RWPE2 (cell line): Measurements from ENCODE around the gene PEPD.

ENCODE experiments used
- ATAC-seq: fragments of 200-7000 bp; cut with Tn5 transposase; 3 replicates; pipeline ENCODE4 v1.9.1; 2021; ENCODE audit warnings: low read depth
- DNase-seq: peaks from one replicate; pipeline ENCODE4 v3.0.0-alpha.2; 2020; ENCODE audit warnings: low spot score
- H3K27ac ChIP-seq: fragments of 450-650 bp; 2 replicates; pipeline ENCODE4 v1.5.1; 2017; ENCODE audit warnings: mild to moderate bottlenecking; ENCODE audit not compliant: poor library complexity, severe bottlenecking
- H3K27me3 ChIP-seq: fragments of 250-450 bp; sonication (Bioruptor Pico); 2 replicates; pipeline ENCODE4 v1.5.1; 2021; ENCODE audit warnings: mild to moderate bottlenecking, moderate library complexity; ENCODE audit not compliant: insufficient read depth, poor library complexity, severe bottlenecking
- H3K36me3 ChIP-seq: fragments of 250-450 bp; sonication (Bioruptor Pico); 2 replicates; pipeline ENCODE4 v1.5.1; 2020; ENCODE audit warnings: low read depth, mild to moderate bottlenecking, moderate library complexity
- H3K4me1 ChIP-seq: fragments of 250-450 bp; sonication (Bioruptor Pico); 2 replicates; pipeline ENCODE4 v1.5.1; 2021; ENCODE audit warnings: mild to moderate bottlenecking, moderate library complexity; ENCODE audit not compliant: insufficient read depth, poor library complexity, severe bottlenecking
- H3K4me3 ChIP-seq: fragments of 250-450 bp; sonication (Bioruptor Pico); 2 replicates; pipeline ENCODE4 v1.5.1; 2021; ENCODE audit warnings: mild to moderate bottlenecking, moderate library complexity; ENCODE audit not compliant: severe bottlenecking
- H3K9me3 ChIP-seq: fragments of 250-450 bp; sonication (Bioruptor Pico); 2 replicates; pipeline ENCODE4 v1.5.1; 2021; ENCODE audit warnings: mild to moderate bottlenecking, moderate library complexity; ENCODE audit not compliant: severe bottlenecking
- CTCF ChIP-seq: fragments of 450-650 bp; IDR thresholded peaks from one replicate; pipeline ENCODE4 v1.5.1; 2017; ENCODE audit warnings: mild to moderate bottlenecking, moderate library complexity; ENCODE audit not compliant: poor library complexity, severe bottlenecking

PEPD gene

GRCh38 chr19:33358408-33358807, 163.2 kb downstream of the PEPD start:
- TF ChIP-seq CTCF = no peak
- no peak for DNase-seq
- no peaks in the 10 kb centered on the region for H3K36me3 ChIP-seq
- no peak overlapping the region for H3K27ac ChIP-seq
- H3K9me3 ChIP-seq = no peaks in the 10 kb centered on the region
- 0 out of 3 replicates have a peak, but pooled peaks have one; percentile 52 for ATAC-seq
- peaks cover 8% of the 10 kb centered on the region for H3K4me1 ChIP-seq
- no peak overlapping the region for H3K4me3 ChIP-seq
- H3K27me3 ChIP-seq = no peaks in the 10 kb centered on the region

GRCh38 chr19:33357556-33357955, 164.0 kb downstream of the PEPD start:
- Histone ChIP-seq H3K9me3 (no peaks in the 10 kb centered on the region), H3K36me3 (no peaks in the 10 kb centered on the region), H3K4me3 (no peak overlapping the region), H3K27me3 (no peaks in the 10 kb centered on the region), H3K4me1 (peaks cover 8% of the 10 kb centered on the region), H3K27ac (no peak overlapping the region)
- ATAC-seq (no peak), DNase-seq (no peak)
- TF ChIP-seq CTCF = no peak

- Histone ChIP-seq H3K9me3 (no peaks in the 10 kb centered on the region), H3K4me3 (no peak overlapping the region), H3K36me3 (no peaks in the 10 kb centered on the region), H3K4me1 (peaks cover 12% of the 10 kb centered on the region), H3K27ac (no peak overlapping the region), H3K27me3 (no peaks in the 10 kb centered on the region)
- no peak for ATAC-seq
- DNase-seq = no peak
- TF ChIP-seq CTCF = no peak
These were observed 166.1 kb downstream of the PEPD start for GRCh38 chr19:33355535-33355934.

GRCh38 chr19:33350538-33351309, 170.9 kb downstream of the PEPD start:
- H3K4me3 ChIP-seq = no peak overlapping the region
- no peaks in the 10 kb centered on the region for H3K27me3 ChIP-seq
- H3K9me3 ChIP-seq = no peaks in the 10 kb centered on the region
- peak; percentile 92 for ATAC-seq
- H3K36me3 ChIP-seq = no peaks in the 10 kb centered on the region
- peak; percentile 87 for DNase-seq
- H3K27ac ChIP-seq = peak overlapping the region; percentile 12
- no peak for TF ChIP-seq CTCF
- H3K4me1 ChIP-seq = peaks cover 10% of the 10 kb centered on the region
